Fibroblast of lung (primary cell): ENCODE results near the gene ITCH.

ENCODE experiments used
- EZH2 ChIP-seq: IDR thresholded peaks from 2 replicates; pipeline ENCODE4 v1.5.1; 2012; ENCODE audit warnings: low read length, control low read depth, mild to moderate bottlenecking; ENCODE audit errors: missing control alignments
- TF ChIP-seq, protein P1 (sequence below), 2 donors: IDR thresholded peaks in 1 of 2; conservative IDR thresholded peaks in 1 of 2; 1 replicate in 1 of 2; 2 replicates in 1 of 2; pipeline ENCODE4 v1.5.1; 2011 to 2012; ENCODE audit warnings: low read length in 2 of 2, control low read depth in 1 of 2, inconsistent platforms in 1 of 2, low read depth in 1 of 2, mild to moderate bottlenecking in 1 of 2

DNA sequence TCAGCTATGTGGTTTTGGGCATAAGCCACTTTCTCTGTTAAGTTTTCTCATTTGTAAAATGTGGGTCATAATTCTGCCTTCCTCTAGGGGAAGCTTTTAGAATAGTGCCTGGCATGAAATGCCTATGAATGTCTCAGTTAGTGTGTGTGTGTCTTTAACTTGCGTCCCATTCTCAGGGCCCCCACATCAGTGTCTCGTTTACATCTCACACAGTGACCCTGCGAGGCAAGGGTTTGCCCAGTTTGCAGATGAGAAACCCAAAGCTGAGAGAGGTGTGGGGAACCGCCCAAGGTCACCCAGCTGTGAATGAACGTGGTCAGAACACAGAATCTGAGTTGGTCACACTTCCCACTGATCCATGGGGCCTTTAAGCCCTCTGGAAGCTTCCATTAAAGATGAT is 167.3 kb downstream of the ITCH start:
- TF ChIP-seq, protein P1, sequence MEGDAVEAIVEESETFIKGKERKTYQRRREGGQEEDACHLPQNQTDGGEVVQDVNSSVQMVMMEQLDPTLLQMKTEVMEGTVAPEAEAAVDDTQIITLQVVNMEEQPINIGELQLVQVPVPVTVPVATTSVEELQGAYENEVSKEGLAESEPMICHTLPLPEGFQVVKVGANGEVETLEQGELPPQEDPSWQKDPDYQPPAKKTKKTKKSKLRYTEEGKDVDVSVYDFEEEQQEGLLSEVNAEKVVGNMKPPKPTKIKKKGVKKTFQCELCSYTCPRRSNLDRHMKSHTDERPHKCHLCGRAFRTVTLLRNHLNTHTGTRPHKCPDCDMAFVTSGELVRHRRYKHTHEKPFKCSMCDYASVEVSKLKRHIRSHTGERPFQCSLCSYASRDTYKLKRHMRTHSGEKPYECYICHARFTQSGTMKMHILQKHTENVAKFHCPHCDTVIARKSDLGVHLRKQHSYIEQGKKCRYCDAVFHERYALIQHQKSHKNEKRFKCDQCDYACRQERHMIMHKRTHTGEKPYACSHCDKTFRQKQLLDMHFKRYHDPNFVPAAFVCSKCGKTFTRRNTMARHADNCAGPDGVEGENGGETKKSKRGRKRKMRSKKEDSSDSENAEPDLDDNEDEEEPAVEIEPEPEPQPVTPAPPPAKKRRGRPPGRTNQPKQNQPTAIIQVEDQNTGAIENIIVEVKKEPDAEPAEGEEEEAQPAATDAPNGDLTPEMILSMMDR (conservative IDR thresholded peaks at IDR 0.05 in 1 of 2, IDR thresholded peaks at IDR 0.05 in 1 of 2; ENCODE audit: low read depth in 1 of 2, low read length in 2 of 2) = no peak
- TF ChIP-seq EZH2 = no peak
